Panc1 (cell line): ENCODE measurements around the gene SMTNL1.

Source experiments
- POLR2AphosphoS5 ChIP-seq: IDR thresholded peaks from 2 replicates; pipeline ENCODE4 v1.6.1; 2012; ENCODE audit warnings: mild to moderate bottlenecking, low read depth, low read length, moderate library complexity
- SIN3A ChIP-seq: IDR thresholded peaks from 2 replicates; pipeline ENCODE4 v1.6.1; 2012; ENCODE audit warnings: low read depth, mild to moderate bottlenecking, low read length, moderate library complexity, borderline replicate concordance; ENCODE audit not compliant: insufficient read depth
- TCF7L2 ChIP-seq: IDR thresholded peaks from 2 replicates; pipeline ENCODE4 v1.6.1; 2011; ENCODE audit warnings: mild to moderate bottlenecking, low read depth, low read length, inconsistent platforms
- TF ChIP-seq, protein P1 (sequence below): fragments of 450-650 bp; IDR thresholded peaks from 2 replicates; pipeline ENCODE4 v1.5.1; 2017; ENCODE audit warnings: mild to moderate bottlenecking
- TF ChIP-seq, protein P2 (sequence below), 2 experiments: IDR thresholded peaks; 2 replicates each; pipeline ENCODE4 v1.6.1; 2011 to 2012; ENCODE audit warnings: low read depth in 2 of 2, control low read depth in 1 of 2, low read length in 1 of 2, mild to moderate bottlenecking in 1 of 2, moderate library complexity in 1 of 2; ENCODE audit not compliant: insufficient read depth in 1 of 2

DNA sequence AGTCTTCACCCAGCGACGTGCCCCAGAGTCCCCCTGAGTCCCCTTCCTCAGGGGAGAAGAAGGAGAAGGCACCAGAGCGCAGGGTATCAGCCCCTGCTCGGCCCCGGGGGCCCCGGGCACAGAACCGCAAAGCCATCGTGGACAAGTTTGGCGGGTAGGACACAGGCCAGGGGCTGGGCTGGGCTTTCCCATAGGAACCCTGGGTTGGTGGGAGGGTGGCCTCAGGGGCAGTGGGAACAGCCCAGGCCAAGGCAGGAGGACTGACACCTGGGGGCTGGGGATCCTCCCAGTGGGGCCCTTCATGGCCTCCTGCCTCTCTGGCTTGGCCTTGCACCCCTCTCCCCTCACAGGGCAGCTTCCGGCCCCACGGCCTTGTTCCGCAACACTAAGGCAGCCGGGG is 8.5 kb downstream of the SMTNL1 start:
- TF ChIP-seq, protein P1, sequence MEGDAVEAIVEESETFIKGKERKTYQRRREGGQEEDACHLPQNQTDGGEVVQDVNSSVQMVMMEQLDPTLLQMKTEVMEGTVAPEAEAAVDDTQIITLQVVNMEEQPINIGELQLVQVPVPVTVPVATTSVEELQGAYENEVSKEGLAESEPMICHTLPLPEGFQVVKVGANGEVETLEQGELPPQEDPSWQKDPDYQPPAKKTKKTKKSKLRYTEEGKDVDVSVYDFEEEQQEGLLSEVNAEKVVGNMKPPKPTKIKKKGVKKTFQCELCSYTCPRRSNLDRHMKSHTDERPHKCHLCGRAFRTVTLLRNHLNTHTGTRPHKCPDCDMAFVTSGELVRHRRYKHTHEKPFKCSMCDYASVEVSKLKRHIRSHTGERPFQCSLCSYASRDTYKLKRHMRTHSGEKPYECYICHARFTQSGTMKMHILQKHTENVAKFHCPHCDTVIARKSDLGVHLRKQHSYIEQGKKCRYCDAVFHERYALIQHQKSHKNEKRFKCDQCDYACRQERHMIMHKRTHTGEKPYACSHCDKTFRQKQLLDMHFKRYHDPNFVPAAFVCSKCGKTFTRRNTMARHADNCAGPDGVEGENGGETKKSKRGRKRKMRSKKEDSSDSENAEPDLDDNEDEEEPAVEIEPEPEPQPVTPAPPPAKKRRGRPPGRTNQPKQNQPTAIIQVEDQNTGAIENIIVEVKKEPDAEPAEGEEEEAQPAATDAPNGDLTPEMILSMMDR: no peak
- no peak for TF ChIP-seq TCF7L2
- TF ChIP-seq, protein P2, sequence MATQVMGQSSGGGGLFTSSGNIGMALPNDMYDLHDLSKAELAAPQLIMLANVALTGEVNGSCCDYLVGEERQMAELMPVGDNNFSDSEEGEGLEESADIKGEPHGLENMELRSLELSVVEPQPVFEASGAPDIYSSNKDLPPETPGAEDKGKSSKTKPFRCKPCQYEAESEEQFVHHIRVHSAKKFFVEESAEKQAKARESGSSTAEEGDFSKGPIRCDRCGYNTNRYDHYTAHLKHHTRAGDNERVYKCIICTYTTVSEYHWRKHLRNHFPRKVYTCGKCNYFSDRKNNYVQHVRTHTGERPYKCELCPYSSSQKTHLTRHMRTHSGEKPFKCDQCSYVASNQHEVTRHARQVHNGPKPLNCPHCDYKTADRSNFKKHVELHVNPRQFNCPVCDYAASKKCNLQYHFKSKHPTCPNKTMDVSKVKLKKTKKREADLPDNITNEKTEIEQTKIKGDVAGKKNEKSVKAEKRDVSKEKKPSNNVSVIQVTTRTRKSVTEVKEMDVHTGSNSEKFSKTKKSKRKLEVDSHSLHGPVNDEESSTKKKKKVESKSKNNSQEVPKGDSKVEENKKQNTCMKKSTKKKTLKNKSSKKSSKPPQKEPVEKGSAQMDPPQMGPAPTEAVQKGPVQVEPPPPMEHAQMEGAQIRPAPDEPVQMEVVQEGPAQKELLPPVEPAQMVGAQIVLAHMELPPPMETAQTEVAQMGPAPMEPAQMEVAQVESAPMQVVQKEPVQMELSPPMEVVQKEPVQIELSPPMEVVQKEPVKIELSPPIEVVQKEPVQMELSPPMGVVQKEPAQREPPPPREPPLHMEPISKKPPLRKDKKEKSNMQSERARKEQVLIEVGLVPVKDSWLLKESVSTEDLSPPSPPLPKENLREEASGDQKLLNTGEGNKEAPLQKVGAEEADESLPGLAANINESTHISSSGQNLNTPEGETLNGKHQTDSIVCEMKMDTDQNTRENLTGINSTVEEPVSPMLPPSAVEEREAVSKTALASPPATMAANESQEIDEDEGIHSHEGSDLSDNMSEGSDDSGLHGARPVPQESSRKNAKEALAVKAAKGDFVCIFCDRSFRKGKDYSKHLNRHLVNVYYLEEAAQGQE (IDR thresholded peaks at IDR 0.05; ENCODE audit: insufficient read depth in 1 of 2, low read depth in 2 of 2, low read length in 1 of 2): no peak
- no peak for TF ChIP-seq POLR2AphosphoS5
- TF ChIP-seq SIN3A: no peak
